Superior temporal gyrus (tissue), 1 donor: ENCODE data around the gene MEGF11.
A peak's percentile ranks its signal among the peaks of the same experiment; 100 is the strongest.
"Not testable (repeated sequence)": the region's sequence is repeated elsewhere in the genome, so short reads cannot be mapped to it uniquely, and the experiment has no call there.

Experiments used
- DNase-seq: peaks from one replicate; pipeline ENCODE4 v3.0.0-alpha.2; 2016; ENCODE audit errors: extremely low spot score

Gene MEGF11

DNA sequence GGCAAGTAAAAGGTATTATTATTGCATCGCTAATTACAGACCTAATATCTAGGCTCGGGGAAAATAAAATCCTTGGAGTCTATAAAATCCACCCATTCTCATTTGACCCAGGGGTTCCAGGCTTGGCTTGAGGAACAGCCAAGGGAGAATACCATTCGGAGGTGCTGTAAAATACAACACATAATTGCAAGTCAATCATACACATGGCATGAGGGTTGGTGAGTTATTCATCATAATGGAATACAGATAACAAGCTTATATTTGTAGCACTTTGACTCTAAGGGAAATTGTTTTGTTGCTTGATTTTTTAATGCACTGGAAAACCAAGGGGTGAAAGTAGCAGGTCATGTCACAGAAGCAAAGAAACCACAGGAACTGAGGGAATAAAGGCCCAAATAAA lies 23.0 kb upstream of the MEGF11 start:
- no peak for DNase-seq

DNA sequence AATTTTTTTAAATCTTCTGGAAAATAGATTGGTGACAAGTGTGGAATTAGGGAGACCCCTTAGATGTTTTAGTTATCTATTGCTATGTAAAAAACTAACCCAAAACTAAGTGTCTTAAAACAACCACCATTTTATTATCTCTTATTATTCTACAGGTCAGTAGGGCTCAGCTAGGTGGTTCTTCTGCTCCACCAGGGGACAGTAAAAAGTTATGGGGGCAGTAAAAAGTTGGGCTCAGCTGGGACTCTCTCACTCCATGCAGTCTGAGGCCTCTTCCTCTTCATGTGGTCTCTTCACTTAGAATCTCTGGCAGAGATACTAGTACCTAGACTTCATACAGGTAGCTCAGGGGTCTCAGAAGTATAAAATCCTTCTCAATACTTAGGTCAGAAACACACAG lies 21.8 kb upstream of the MEGF11 start:
- no peak for DNase-seq

DNA sequence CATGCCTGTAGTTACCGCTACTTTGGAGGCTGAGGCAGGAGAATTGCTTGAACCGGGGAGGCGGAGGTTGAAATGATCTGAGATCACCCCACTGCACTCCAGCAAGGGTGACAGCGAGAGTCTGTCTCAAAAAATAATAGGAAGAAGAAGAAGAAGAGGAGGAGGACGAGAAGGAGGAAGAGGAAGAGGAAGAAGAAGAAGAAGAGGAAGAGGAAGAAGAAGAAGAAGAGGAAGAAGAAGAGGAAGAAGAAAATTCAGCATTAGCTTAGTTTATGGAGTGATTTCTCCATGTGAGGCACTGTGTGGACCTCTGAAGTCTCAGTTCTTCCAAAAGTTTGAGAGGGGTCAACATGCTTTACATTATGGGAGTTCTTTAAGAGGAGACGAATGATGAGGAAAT lies 17.4 kb upstream of the MEGF11 start:
- DNase-seq: no peak

DNA sequence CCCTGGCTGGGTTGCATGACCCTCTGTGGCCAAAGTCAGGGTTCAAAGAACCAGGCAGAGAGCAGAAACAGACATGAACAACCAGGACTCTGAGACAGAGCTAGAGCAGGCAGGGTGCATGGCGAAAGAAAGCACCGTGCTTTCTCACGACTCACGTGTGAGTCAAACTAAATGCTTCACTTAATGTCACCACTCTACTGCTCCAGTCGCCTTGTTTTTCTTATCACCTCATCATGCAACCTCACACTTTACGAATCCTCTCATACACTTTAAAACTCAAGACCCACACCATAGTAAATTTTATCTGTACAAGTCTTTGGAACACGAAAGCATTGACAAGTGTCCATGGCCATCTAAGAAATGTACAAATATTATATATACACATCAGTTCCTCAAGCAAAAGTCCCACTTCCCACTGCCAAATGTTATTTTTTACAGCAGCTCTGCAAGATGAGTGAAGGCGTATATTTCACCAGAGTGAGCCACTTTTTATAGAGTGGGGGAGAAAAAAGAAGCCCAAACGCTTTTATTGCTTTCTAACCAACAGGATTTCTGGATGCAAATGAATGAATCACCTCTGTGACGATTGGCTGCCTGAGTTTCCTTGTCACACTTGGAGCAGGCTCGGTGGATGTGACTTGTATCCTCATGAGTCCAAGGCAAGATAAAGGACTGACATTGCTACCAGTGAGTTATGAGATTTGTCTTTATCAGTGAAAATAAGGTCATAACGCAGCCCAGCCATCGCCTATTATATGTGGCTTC lies 16.0 kb upstream of the MEGF11 start:
- DNase-seq: peak; percentile 66

DNA sequence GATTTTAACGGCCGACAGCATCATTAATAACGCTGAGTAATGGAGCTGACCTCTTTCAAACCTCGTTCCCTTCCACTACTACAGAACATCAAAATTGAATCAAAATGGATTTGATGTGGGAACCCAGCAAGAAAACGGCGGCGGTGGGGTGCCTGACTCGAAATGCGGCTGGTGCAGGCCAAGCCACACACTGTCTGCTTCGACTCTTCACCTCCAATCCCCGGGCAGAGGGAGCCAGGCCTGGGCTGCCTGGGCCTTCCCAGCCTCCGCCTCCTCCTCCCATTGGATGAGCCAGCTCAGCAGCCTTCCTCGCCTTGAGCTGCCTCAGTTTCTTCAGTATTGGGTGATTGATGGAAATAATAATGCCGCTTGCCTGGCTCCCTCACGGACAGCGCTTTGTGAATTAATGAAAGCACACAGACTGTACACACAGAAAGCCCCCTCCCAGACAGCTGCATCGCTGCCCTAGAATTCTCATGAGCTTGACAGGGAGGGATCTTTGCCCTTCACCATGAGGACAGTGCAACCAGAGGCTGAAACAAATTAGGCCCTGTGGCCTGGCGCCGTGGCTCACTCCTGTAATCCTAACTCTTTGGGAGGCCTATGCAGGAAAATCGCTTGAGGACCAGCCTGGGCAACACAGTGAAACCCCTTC lies 11.4 kb upstream of the MEGF11 start:
- no peak for DNase-seq

DNA sequence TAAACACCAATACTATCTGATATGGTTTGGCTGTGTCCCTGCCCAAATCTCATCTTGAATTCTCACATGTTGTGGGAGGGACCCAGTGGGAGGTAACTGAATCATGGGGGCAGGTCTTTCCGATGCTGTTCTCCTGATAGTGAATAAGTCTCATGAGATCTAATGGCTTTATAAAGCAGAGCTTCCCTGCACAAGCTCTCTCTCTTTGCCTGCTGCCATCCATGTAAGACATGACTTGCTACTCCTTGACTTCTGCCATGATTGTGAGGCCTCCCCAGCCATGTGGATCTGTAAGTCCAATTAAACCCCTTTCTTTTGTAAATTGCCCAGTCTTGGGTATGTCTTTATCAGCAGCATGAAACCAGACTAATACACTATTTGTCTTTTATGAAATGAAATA lies 9.3 kb upstream of the MEGF11 start:
- not testable (repeated sequence) for DNase-seq

DNA sequence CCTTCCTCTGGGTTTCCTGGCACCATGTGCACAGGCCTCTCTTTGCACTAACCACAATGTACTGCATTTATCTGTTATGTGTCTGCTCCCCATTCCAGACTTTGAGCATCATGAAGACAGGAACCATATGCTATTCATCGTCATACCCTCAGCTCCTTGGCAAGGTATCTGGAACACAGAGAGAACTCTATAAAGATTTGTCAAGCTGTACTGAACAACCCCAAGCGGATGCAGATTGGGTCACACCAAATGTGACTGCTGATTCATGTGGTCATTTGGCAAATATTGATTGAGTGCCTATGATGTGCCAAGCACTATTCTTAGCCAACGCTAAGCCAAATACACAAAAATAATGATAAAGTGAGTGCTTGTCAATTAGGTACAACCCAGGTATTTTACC lies 7.5 kb upstream of the MEGF11 start:
- no peak for DNase-seq

DNA sequence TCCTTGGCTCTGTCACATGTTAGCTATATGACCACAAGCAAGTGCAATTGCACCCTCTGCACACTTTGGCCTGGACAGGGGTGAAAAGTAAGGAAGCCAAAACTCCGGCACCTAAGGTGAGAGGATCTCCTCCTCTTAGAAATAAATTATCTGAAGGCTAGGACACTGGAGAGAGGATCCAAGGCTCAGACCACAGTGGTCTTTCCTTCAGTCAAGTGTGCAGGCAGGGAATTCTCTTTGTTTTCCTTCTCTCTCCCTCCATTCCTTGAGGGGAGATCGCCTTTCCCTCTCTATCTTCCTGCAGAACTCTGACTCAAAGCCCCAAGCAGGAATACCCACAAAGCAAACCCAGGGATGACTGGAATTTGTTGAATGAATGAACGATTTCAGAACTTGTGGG lies 3.1 kb upstream of the MEGF11 start:
- DNase-seq: no peak

DNA sequence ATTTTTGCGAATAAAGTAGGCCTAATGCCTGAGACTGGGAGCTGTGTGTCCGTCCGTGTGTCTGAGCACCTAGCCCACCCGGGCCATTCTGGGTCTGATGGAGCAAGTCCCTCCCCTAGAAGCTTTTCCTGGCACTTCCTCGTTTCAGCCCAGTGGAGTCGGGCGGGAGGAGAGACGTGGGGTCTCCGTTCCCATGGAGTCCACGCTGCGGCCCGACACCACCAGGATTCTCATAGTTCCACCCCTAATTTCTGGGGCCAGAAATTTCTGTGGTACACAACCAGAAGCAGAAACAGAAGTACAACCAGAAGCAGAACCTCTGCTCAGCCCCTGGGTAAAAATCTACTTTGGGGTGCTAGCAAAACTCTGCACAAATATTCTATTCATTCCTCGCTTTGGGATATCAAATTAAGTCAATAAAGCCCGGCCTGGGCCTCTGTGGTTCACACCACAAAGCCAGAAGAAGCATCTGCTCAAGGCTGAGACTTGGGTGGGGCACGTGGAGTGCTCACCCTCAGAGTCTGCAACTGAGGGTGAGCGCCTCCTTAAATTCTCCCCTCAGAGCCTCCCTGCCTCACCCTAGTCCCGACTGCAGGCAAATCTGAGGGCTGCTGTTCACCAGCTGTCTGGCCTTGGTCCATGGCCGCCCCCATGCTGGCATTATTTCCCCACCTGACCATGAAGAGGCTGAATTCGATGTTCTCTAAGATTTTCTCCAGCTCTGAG lies 1.6 kb upstream of the MEGF11 start:
- DNase-seq: no peak

DNA sequence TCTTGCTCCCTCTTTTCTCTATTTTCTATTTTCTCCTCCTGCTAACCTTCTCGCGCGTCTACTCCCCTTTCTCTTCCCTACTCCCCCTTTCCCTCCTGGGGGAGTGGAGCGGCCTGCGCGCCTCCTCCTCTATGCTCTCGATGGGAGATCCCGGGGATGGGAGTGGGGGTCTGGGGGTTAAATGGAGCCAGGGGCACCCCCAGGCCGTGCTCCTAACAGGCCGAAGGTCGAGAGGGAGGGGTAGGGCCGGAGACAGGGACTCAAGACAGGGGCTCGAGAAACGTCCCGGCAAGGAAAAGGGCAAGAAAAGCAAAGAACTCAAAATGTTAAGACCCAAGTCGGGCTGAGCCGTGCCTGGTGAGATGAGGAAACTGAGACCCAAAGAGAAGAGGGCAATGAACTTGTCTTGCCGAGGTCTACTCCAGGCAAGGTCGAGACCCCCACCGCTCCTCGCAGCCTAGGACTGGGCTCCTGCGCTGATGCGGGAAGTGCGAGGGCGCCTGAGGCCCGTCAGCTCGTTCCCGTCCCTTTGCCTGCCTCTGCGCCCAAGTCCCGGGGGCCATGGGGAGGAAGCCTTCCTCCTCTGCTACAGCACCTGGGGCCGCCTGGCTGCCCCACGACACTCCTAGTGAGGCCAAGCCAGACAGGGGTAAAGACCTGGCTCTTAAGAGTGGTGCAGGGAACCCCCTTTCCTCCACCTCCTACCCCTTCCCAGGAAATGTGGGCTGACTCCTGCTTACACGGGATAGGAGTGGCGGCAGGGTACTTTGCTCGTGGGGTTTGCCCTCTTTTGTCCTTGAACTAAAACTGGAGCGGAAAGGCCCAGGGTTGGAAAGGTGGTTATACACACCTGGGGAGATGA lies 770 bp upstream of the MEGF11 start:
- DNase-seq: no peak

DNA sequence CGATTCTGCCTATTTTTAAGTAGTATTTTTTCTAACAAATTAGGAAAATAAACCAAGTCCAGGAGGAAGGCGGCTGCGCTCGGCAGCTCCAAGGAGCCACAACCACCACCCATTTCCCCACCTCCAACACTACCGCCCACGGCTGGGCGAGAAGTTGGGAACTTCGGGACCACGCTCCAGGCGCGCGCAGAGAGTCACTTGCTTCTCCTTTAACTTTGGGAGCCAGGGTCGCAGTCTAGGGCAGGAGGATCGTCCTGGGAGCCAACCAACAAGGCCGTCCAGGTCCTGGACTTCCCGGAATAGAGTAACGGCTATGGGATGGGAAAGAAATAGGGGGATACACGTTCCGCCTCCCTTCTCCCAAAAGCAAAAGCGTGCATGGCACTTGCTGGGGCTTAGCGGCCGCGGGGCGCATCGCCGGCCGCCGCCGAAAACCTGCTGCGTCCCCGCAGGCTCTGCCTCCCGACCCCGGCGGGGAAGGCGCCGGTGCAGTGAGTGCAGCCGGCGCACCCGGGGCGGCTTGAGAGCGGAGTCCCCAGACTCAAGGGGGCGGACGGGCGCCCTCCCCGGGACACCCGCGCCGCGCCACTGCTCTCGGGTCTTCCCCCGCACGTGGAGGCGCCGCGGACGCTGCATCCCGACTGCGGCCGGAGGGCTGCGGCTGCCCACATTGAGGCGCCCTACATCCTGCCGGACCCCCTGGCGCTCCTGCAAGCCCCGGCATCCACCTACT lies 699 bp downstream of the MEGF11 start:
- peak; percentile 12 for DNase-seq

DNA sequence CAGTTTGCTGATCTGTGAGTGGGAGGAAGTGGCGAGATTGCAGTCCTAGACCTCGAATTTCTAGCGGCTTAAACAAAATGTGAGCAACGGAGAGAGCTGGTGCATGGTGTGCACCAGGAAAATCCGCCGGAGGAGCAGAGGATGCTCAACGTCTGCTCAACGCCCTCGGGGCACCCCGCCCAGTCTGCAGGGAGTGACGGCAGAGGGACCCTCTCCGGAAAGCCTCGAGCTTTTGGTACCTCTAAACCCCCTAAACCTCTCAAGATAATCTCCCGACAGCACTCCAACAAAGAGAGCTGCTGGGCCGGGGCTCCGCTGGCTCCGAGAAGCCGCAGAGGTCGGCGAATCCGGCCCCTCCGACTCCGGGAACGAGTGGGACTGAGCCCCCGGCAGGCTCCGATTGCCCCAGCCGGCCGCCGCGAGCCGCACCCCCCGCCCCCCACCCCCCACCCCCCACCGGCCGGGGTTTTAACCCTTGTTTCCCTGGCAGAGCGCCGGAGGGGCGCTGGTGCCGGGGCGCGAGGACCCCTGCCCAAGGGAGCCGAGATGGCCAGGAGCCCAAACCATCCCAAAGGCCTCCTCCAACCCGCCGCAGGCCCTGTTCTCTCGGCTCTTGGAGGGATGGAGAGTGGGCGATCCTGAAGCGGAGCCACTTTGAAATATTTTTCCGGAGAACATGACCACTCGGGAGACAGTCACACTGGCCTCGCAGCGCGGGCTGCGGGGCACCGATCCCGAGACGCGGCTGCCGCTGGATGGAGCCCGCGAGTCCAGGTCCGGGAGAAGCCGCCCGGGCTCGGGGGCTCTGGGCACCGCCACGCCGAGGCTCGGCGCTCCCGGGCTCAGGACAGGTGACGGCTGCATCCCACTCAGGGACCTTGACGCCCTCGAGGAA lies 1.5 kb downstream of the MEGF11 start:
- peak; percentile 63 for DNase-seq

DNA sequence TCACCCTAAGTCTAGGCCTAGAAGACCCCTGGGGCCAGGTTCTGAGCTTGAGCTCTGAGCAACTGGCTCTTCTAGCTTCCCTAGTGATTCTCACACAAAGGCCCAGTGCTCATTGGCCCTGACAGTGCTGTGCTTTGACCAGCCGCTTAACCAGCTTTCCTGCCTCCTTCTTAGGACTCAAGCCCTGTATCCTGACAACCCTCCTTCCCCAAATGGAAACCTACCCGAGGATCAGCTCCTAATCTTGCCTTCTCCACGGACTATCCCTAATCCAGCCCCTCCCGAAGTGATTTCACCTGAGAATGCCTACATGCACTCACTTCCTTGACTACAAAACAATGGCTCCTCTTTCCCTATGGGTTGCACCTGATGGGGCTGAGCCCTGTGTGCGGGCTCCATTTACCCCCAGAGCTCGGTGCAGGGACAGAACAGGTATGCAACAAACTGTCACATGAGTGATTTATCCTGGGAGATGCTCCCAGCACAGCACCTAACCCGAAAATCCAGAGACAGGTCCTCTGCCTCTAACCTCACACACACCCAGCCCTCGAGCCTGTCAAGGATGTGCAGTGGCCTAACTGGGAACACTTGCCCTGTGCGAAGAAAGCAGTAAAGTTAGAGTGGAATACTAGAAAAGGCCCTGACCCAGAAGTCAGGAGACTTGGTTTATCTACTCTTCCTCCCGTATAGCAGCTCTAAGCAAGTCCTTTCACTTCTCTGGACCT lies 2.3 kb downstream of the MEGF11 start:
- DNase-seq: peak; percentile 11

DNA sequence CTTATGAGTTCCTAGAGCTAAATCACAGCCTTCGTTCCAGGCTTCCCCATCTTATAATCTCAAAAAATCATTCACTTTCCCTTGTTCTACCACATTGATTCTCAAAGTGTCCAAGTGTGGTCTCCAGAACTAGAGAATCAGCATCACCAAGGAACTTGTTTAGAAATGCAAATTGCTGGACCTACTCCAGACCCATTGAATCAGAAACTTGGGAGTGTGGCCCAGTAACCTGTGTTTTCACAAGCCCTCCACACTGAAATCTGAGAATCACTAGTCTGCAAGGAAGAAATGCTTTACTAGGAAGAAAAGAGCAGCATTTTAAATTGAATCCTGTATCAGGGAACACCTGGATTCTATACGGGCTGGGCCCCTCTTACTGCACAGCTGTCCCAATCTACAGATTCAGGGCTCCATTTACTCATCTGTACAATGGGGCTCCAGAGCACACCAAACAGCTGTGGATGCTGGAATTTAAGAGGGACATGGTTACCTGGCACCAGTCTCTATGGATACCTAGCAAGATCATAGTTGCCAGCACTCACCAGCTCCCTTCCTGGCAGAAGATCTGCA lies 3.9 kb downstream of the MEGF11 start:
- DNase-seq: peak; percentile 37

DNA sequence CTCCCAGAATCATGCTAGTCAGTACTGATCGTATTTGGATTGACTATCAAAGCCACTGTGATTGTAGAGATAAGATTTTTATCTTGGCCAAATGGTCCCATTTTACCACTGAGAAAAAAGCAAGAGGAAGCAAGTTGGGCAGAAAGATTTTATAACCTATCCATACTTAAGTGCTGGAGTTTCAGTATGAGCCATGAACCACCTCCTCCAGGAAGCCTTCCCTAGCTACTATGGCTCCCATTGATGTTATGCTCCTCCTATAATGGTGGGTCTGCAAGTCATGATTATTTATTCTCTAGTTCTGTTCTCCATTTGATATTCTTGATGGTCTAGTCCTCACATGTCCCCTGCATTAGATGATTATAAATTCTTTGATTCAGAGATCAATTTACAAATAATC lies 6.6 kb downstream of the MEGF11 start:
- DNase-seq: no peak

DNA sequence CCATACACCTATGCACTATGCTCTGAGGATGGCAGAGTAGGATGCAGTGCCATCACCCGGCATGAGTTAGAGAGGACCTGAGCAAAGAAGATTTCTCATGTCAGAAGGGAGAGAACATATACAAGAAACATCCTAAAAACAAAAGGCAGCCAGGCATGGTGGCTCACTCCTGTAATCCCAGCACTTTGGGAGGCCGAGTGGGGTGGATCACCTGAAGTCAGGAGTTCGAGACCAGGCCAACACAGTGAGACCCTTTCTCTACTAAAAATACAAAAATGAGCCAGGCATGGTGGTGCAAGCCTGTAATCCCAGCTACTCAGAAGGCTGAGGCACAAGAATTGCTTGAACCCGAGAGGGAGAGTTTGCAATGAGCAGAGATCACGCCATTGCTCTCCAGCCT lies 7.7 kb downstream of the MEGF11 start:
- not testable (repeated sequence) for DNase-seq

DNA sequence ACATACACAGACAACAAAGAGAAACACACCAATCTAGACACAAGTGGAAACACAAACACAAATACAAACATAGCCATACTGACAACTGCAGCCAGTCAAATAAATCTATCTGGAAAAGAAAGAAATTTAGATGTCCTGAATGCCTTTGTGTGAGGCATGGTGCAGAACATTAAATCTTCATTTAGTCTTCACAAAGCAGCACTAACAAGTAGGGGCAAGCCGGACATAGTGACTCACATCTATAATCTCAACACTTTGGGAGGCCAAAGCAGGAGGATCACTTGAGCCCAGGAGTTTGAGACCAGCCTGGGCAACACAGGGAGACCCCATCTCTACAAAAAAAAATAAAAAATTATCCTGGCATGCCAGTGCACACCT lies 11.7 kb downstream of the MEGF11 start:
- no peak for DNase-seq

DNA sequence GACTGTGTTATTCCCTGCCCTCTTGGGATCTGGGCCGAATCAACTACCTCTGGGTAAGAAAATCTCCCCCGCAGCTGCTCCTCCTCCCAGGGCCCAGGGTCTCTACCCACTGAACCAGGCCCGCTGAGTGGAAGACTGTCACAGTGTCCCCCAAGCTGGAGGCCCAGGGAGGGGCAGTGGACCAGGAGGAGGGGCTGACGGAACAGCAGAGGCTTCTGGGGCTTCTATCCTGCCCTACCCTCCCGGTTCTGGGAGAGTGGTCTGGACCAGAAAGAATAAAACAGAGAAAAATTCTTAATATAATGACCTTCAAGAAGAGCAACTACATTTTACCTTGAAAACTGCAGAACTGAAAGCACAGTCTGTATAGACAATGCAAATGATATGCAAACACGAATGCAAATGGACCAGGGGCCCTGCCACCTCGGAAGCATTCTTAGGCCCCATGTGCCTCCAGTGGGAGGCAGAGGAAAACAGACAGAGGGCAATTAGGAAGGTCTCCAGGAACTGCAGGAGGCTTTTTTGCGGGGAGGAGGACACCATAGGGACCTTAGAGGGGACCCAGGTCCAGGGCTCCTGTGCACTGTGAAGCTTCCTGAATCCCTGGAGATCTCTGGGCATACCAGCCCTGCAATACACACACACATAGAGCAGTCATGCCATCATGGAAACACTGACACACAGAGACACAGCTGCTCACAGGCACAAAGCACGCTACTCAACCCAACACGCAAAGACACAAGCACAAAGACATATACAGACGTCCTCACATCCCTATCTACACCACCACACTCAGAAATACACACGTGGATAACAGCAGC lies 12.3 kb downstream of the MEGF11 start:
- no peak for DNase-seq
